Activated naive CD4-positive, alpha-beta T cell treated with anti-CD3 and anti-CD28 coated beads for 36 hours (primary cell): ENCODE measurements around the gene TXNDC16. TPM values are rescaled to one million over a fixed set of nuclear protein-coding genes. Genes with fewer than 3 reads are reported as not detected.
A peak's percentile ranks its signal among the peaks of the same experiment; 100 is the strongest.

Experiments used
- CTCF ChIA-PET: fragments of 350-600 bp; sonication (Branson Sonifier 250); formaldehyde crosslinking; loops from one replicate; lab custom pipeline; 2021; ENCODE audit warnings: antibody characterized with exemption; lab: Charles Lee
- DNase-seq: peaks from one replicate; pipeline ENCODE4 v3.0.0-alpha.2; 2020
- H3K27ac Mint-ChIP-seq: one replicate; pipeline ENCODE4 v1.8.0; 2021; ENCODE audit warnings: mild to moderate bottlenecking, mixed read lengths
- H3K27me3 Mint-ChIP-seq: one replicate; pipeline ENCODE4 v1.8.0; 2021; ENCODE audit warnings: low read depth, mixed read lengths
- H3K36me3 Mint-ChIP-seq: one replicate; pipeline ENCODE4 v1.8.0; 2021; ENCODE audit warnings: low read depth, mixed read lengths
- H3K4me1 Mint-ChIP-seq: one replicate; pipeline ENCODE4 v1.8.0; 2021; ENCODE audit warnings: low read depth, mixed read lengths
- H3K4me3 Mint-ChIP-seq: one replicate; pipeline ENCODE4 v1.8.0; 2021; ENCODE audit warnings: mild to moderate bottlenecking, moderate library complexity, mixed read lengths
- H3K9me3 Mint-ChIP-seq: one replicate; pipeline ENCODE4 v1.8.0; 2021; ENCODE audit warnings: mixed read lengths
- intact Hi-C: fragments of 100-400 bp; cut with micrococcal nuclease; formaldehyde crosslinking; loops from one replicate; pipeline ENCODE4 v1.15.1; 2023
- total RNA-seq, 2 experiments: library from RNA; stranded (reverse); gene quantifications; one replicate each; pipeline ENCODE4 v1.2.3, GENCODE V29; 2021

TXNDC16 gene
- total RNA-seq, 2 experiments from 2014 or later: 4.5 to 4.6 TPM

GRCh38 chr14:52558688-52559087 lies 6.4 kb upstream of the TXNDC16 start:
- Mint-ChIP-seq H3K27me3 (peaks cover 3% of the 10 kb centered on the region), H3K27ac (no peak overlapping the region)
- CTCF ChIA-PET: no interaction called here

GRCh38 chr14:52553671-52554575 lies 1.6 kb upstream of the TXNDC16 start:
- H3K27me3 Mint-ChIP-seq: peaks cover 3% of the 10 kb centered on the region
- peak; percentile 85 for DNase-seq
- peaks cover 2% of the 10 kb centered on the region for H3K9me3 Mint-ChIP-seq
- H3K36me3 Mint-ChIP-seq: no peaks in the 10 kb centered on the region
- H3K4me3 Mint-ChIP-seq: peak overlapping the region; percentile 88
- H3K27ac Mint-ChIP-seq: no peak overlapping the region
- intact Hi-C loops: loop anchor here (2.0 to 10.0 kb wide), 10 partner anchors 152 to 1843 kb away; partner anchors contain the start of genes CDKN3, DDHD1, FERMT2 and PTGER2
- CTCF ChIA-PET: interaction anchor here (0.5 to 0.9 kb wide), 2 partner anchors 24 to 27 kb away, joined by 3 read pairs; no protein-coding TSS in a partner anchor
- peaks cover 15% of the 10 kb centered on the region for H3K4me1 Mint-ChIP-seq

More at GRCh38 chr14:52558688-52559087, 6.4 kb upstream of the TXNDC16 start:
- Mint-ChIP-seq H3K4me1 (no peaks in the 10 kb centered on the region), H3K36me3 (no peaks in the 10 kb centered on the region), H3K4me3 (no peak overlapping the region), H3K9me3 (peaks cover 2% of the 10 kb centered on the region)
- no peak for DNase-seq
- intact Hi-C loops: loop anchor here (10.0 kb wide), 1 partner anchor 564 kb away; no protein-coding TSS in a partner anchor

GRCh38 chr14:52553002-52553670 lies 831 bp upstream of the TXNDC16 start:
- intact Hi-C loops: loop anchor here (2.0 to 10.0 kb wide), 10 partner anchors 151 to 1844 kb away; partner anchors contain the start of genes CDKN3, DDHD1, FERMT2 and PTGER2
- Mint-ChIP-seq H3K4me1 (peaks cover 15% of the 10 kb centered on the region), H3K9me3 (no peaks in the 10 kb centered on the region), H3K36me3 (no peaks in the 10 kb centered on the region), H3K4me3 (peak overlapping the region; percentile 88), H3K27me3 (peaks cover 3% of the 10 kb centered on the region), H3K27ac (no peak overlapping the region)
- CTCF ChIA-PET: interaction anchor here (1.1 to 1.4 kb wide), 2 partner anchors 10 to 17 kb away, joined by 4 to 5 read pairs; no protein-coding TSS in a partner anchor
- DNase-seq: peak; percentile 39

DNA sequence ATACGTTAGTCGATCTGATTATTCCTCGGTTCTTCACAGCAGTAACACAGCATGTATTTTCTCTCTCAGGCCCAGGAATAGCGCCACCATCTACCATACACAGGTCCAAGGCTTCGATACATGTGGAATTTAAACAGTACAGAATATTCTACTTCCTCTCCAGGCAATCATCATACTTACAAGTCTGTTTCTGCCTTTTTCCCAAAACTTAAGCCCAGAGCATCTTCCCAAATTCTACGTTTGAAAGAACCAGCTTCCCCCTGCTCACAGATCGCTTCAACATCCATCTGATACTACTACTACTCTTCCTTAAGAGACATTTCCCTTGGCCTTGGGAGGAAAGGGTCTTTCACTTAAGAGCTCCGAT lies 626 bp downstream of the TXNDC16 start:
- Mint-ChIP-seq H3K36me3 (no peaks in the 10 kb centered on the region), H3K27ac (peak overlapping the region; percentile 77), H3K4me3 (peak overlapping the region; percentile 85), H3K4me1 (peaks cover 15% of the 10 kb centered on the region), H3K9me3 (no peaks in the 10 kb centered on the region), H3K27me3 (no peaks in the 10 kb centered on the region)
- CTCF ChIA-PET: interaction anchor here (0.6 to 1.4 kb wide), 6 partner anchors 8 to 365 kb away, joined by 3 to 5 read pairs (median 4); no protein-coding TSS in a partner anchor
- intact Hi-C loops: loop anchor here (1.0 to 10.0 kb wide), 16 partner anchors 143 to 1846 kb away; partner anchors contain the start of genes CDKN3, DDHD1, FERMT2 and GNPNAT1
- no peak for DNase-seq

DNA sequence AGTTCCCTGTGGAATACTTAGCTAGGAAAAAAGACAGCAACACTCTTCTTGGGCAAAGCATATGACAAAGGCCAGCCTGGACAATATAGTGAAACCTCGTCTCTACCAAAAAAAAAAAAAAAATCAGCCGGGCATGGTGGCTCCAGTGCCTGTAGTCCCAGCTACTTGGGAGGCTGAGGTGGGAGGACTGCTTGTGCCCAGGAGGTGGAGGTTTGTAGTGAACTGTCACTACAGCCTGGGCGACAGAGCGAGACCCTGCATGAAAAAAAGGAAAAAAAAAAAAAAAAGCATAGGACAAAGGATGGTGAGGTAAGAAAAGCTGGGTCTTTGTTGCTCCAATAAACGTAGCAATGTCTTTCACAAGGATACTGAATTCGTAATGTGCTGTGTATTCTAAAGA lies 1.1 kb downstream of the TXNDC16 start:
- H3K36me3 Mint-ChIP-seq: no peaks in the 10 kb centered on the region
- H3K4me1 Mint-ChIP-seq: peaks cover 15% of the 10 kb centered on the region
- intact Hi-C loops: loop anchor here (5.0 to 10.0 kb wide), 6 partner anchors 149 to 1846 kb away; partner anchors contain the start of genes CDKN3, FERMT2 and PTGER2
- no peak overlapping the region for H3K27ac Mint-ChIP-seq
- no peaks in the 10 kb centered on the region for H3K9me3 Mint-ChIP-seq
- H3K27me3 Mint-ChIP-seq: no peaks in the 10 kb centered on the region
- CTCF ChIA-PET: interaction anchor here (0.8 to 1.4 kb wide), 3 partner anchors 8 to 24 kb away, joined by 3 to 11 read pairs (median 4); no protein-coding TSS in a partner anchor
- H3K4me3 Mint-ChIP-seq: peak overlapping the region; percentile 85
- no peak for DNase-seq

DNA sequence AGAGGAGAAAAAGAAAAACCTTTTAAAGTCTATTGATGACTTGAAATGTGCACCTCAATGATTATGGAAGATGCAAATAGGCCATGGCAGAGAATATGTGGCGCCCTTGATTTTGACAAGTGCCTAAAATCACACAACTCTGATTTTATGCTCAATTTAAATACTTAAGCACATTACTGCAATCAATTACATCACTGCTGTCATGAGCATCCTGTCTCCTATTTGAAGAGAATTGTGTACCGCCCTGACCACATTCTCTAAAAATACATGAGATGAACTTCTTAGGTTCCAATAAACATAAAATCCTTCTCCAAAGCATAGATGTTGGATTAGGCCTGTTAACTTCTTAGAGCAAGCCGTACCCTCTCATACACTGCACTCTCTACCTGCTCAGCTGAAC lies 1.6 kb downstream of the TXNDC16 start:
- Mint-ChIP-seq H3K4me3 (peak overlapping the region; percentile 2), H3K4me1 (peaks cover 15% of the 10 kb centered on the region), H3K27ac (no peak overlapping the region), H3K36me3 (no peaks in the 10 kb centered on the region), H3K27me3 (no peaks in the 10 kb centered on the region), H3K9me3 (no peaks in the 10 kb centered on the region)
- DNase-seq: no peak
- intact Hi-C loops: loop anchor here (5.0 to 10.0 kb wide), 6 partner anchors 148 to 1847 kb away; partner anchors contain the start of genes CDKN3, FERMT2 and PTGER2
- CTCF ChIA-PET: interaction anchor here (0.8 to 1.1 kb wide), 2 partner anchors 7 to 24 kb away, joined by 3 to 11 read pairs; no protein-coding TSS in a partner anchor

DNA sequence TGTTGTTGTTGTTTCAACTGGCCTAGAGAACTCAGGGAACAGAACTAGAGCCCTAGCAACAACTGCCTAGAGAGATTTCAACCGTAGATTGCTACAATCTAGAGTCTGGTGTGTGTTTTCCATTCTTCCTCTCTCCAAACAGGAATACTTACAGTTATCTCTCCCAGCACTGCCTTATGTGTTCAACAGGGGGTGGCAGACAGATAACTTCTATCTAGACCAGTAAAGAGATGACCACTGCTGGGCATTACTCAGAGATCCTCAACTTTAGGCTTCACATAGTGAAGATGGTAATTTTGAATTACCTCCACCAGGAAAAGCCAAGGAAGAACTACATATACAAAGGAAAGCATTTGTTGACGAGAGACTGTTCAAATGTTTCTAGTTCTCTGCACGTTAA lies 4.8 kb downstream of the TXNDC16 start:
- intact Hi-C loops: no loop called here
- H3K4me1 Mint-ChIP-seq: peaks cover 15% of the 10 kb centered on the region
- no peaks in the 10 kb centered on the region for H3K9me3 Mint-ChIP-seq
- no peak overlapping the region for H3K27ac Mint-ChIP-seq
- H3K27me3 Mint-ChIP-seq: no peaks in the 10 kb centered on the region
- H3K4me3 Mint-ChIP-seq: no peak overlapping the region
- H3K36me3 Mint-ChIP-seq: peaks cover 3% of the 10 kb centered on the region
- DNase-seq: no peak
- CTCF ChIA-PET: no interaction called here

DNA sequence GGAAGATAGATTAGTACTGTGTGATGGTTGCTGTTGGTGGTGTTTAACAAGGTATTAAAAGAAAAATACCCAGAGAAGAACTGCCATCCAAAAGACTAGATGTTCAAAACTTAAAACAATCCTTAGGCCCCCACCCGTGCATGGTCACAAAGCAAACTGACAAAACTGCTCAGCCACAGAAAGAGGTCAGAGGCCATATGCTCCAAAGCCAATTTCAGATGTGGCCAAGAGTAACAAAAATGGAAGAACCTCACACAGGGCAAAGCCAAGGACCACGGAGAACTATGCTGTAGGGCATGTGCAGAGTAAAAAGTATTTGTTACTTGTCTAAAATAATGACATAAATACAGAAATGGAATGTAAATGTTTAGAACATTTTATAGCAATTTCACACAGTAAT lies 5.3 kb downstream of the TXNDC16 start:
- Mint-ChIP-seq H3K4me3 (no peak overlapping the region), H3K4me1 (peaks cover 15% of the 10 kb centered on the region), H3K27ac (no peak overlapping the region), H3K27me3 (no peaks in the 10 kb centered on the region), H3K9me3 (no peaks in the 10 kb centered on the region), H3K36me3 (peaks cover 3% of the 10 kb centered on the region)
- DNase-seq: no peak
- CTCF ChIA-PET: no interaction called here
- intact Hi-C loops: no loop called here

GRCh38 chr14:52546318-52546670 lies 6.0 kb downstream of the TXNDC16 start:
- intact Hi-C loops: no loop called here
- Mint-ChIP-seq H3K36me3 (peaks cover 3% of the 10 kb centered on the region), H3K4me3 (no peak overlapping the region), H3K4me1 (peaks cover 12% of the 10 kb centered on the region), H3K27me3 (no peaks in the 10 kb centered on the region), H3K9me3 (no peaks in the 10 kb centered on the region), H3K27ac (no peak overlapping the region)
- CTCF ChIA-PET: no interaction called here
- no peak for DNase-seq

- H3K4me1 Mint-ChIP-seq: peaks cover 7% of the 10 kb centered on the region
- no peaks in the 10 kb centered on the region for H3K27me3 Mint-ChIP-seq
- no peak overlapping the region for H3K27ac Mint-ChIP-seq
- no peak for DNase-seq
- CTCF ChIA-PET: no interaction called here
- intact Hi-C loops: no loop called here
- H3K9me3 Mint-ChIP-seq: no peaks in the 10 kb centered on the region
- H3K4me3 Mint-ChIP-seq: no peak overlapping the region
- H3K36me3 Mint-ChIP-seq: peaks cover 3% of the 10 kb centered on the region
Measured at GRCh38 chr14:52545584-52546317, 6.6 kb downstream of the TXNDC16 start.

DNA sequence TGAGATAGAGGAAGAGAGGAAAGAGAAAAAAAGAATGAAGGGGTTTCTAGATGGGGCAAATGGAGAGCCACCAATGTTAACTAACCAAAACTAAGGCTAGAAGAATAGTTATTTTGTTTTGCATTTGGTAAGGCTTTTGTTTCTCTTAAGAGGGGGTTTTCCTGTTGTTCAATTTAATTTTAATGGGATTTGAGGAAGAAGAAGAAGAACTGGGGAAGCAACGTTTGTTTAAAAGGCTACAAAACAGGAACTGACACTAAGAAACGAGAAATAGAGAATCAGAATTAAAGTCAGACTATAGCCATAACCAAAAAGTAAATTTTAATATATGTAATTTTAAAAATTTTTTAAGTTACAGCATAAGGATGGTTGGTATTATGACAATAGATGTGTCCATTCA lies 13.7 kb downstream of the TXNDC16 start:
- DNase-seq: no peak
- Mint-ChIP-seq H3K4me1 (no peaks in the 10 kb centered on the region), H3K27ac (no peak overlapping the region), H3K27me3 (no peaks in the 10 kb centered on the region), H3K9me3 (no peaks in the 10 kb centered on the region), H3K4me3 (no peak overlapping the region), H3K36me3 (peaks cover 11% of the 10 kb centered on the region)
- CTCF ChIA-PET: no interaction called here
- intact Hi-C loops: no loop called here
